ENCODE results near the gene TMEM263. TPM values are rescaled to one million over a fixed set of nuclear protein-coding genes. Genes with fewer than 3 reads are reported as not detected.
"Not testable (repeated sequence)": the region's sequence is repeated elsewhere in the genome, so short reads cannot be mapped to it uniquely, and the experiment has no call there.

TMEM263 gene
- total and polyA plus RNA-seq, 11 donors = 11.6 to 59.2 (median 36.3) TPM

DNA sequence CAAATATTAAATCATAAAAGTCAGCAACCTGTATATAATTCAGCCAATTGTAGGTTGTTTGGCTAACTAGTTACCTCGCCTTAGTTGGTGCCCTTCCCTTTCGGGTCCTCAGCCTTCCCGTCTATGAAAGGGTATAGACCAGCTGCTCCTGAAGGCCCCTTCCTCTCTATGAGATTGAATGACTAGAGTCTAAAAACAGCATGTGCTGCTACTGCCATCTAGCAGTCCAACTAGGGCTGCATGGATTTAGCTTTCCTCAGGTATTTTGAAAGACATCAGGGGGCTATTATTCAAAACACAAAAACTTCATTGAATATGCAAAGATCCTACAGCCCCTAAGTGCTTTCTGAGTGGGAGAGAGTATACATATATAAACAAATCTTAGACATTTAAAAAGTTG lies 37.0 kb upstream of the TMEM263 start:
- peak in 1 of 4 donors; percentile 46 for ATAC-seq
- 14 to 24% (median 20%) methylated on average over 3 of the region's 3 CpGs for WGBS, 4 donors

DNA sequence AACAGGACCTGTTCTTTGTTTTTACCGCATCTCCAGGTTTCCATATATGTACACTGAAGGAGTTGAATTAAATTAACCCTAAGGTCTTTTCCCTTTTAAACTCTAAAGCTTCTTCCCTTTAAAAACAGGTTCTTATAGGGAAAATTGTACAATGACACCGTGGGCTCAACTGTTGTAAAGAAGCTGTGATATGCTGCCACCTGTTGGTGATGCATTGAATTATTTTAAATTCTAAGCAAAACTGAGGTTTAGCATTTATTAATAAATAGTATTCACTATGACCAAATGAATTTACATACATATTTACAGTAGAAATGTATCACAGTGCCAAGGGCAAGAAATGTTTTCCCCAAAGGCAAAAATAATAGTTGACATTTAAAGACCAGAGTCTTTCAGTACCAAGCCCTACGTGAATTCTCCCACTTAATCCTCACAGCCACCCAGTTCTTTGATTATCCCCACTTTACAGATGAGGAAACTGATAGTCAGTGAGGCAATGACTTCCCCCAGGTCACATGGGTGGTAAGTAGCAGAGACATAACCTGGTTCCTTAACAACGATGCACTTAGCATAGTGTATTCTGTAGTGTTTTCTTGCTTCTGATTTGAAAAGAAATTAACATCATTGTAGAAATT lies 35.7 kb upstream of the TMEM263 start:
- peaks cover 0 to 6% (median 0%) of the 10 kb centered on the region in 12 donors for H3K4me1 ChIP-seq
- DNase-seq (no peak), ATAC-seq (no peak)
- no peak overlapping the region for H3K27ac ChIP-seq
- H3K4me3 ChIP-seq = no peak overlapping the region
- peaks cover 0 to 84% (median 0%) of the 10 kb centered on the region in 9 donors for H3K27me3 ChIP-seq
- intact Hi-C loops (cut with DNase I) = loop anchor here (2.0 to 10.0 kb wide), 6 partner anchors 235 to 535 kb away; no protein-coding TSS in a partner anchor
- TF ChIP-seq, protein P1, sequence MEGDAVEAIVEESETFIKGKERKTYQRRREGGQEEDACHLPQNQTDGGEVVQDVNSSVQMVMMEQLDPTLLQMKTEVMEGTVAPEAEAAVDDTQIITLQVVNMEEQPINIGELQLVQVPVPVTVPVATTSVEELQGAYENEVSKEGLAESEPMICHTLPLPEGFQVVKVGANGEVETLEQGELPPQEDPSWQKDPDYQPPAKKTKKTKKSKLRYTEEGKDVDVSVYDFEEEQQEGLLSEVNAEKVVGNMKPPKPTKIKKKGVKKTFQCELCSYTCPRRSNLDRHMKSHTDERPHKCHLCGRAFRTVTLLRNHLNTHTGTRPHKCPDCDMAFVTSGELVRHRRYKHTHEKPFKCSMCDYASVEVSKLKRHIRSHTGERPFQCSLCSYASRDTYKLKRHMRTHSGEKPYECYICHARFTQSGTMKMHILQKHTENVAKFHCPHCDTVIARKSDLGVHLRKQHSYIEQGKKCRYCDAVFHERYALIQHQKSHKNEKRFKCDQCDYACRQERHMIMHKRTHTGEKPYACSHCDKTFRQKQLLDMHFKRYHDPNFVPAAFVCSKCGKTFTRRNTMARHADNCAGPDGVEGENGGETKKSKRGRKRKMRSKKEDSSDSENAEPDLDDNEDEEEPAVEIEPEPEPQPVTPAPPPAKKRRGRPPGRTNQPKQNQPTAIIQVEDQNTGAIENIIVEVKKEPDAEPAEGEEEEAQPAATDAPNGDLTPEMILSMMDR (IDR thresholded peaks at IDR 0.05) = peak; percentile 68 to 91 (median 83)
- TF ChIP-seq POLR2A (IDR thresholded peaks at IDR 0.05) = no peak
- no peaks in the 10 kb centered on the region for H3K9me3 ChIP-seq
- 42 to 45% (median 43%) methylated on average over 4 of the region's 4 CpGs for WGBS, 4 donors
- no peaks in the 10 kb centered on the region for H3K36me3 ChIP-seq

More for the DNA sequence above, 37.0 kb upstream of the TMEM263 start:
- Histone ChIP-seq H3K27me3 (peaks cover 0 to 82% (median 0%) of the 10 kb centered on the region in 9 donors), H3K4me1 (no peaks in the 10 kb centered on the region), H3K4me3 (no peak overlapping the region), H3K27ac (no peak overlapping the region), H3K36me3 (no peaks in the 10 kb centered on the region), H3K9me3 (no peaks in the 10 kb centered on the region)
- no peak for TF ChIP-seq POLR2A (IDR thresholded peaks at IDR 0.05)
- TF ChIP-seq, protein P1 (IDR thresholded peaks at IDR 0.05) = peak; percentile 12 to 54 (median 38)
- intact Hi-C loops (cut with DNase I) = loop anchor here in 6 of 10 donors (2.0 to 10.0 kb wide), 5 partner anchors 234 to 534 kb away; no protein-coding TSS in a partner anchor
- DNase-seq = no peak

DNA sequence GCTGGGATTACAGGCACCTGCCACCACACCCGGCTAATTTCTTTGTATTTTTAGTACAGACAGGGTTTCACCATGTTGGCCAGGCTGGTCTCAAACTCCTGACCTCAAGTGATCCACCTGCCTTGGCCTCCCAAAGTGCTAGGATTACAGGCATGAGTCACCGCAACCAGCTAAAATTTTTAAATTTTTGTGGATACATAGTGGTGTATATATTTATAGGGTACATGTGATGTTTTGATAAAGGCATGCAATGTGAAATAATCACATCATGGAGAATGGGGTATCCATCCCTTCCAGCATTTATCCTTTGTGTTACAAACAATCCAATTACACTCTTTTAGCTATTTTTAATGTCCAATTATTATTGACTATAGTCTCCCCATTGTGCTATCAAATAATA lies 33.7 kb upstream of the TMEM263 start:
- H3K4me3 ChIP-seq, ATAC-seq, H3K4me1 ChIP-seq, H3K36me3 ChIP-seq, H3K27ac ChIP-seq, DNase-seq, H3K9me3 ChIP-seq: not testable (repeated sequence)
- 75 to 86% (median 85%) methylated on average over 2 of the region's 2 CpGs for WGBS, 4 donors
- intact Hi-C loops (cut with DNase I) = loop anchor here in 5 of 10 donors (2.0 to 5.0 kb wide), 4 partner anchors 240 to 537 kb away; no protein-coding TSS in a partner anchor
- H3K27me3 ChIP-seq = peaks cover 0 to 75% (median 0%) of the 10 kb centered on the region in 9 donors

DNA sequence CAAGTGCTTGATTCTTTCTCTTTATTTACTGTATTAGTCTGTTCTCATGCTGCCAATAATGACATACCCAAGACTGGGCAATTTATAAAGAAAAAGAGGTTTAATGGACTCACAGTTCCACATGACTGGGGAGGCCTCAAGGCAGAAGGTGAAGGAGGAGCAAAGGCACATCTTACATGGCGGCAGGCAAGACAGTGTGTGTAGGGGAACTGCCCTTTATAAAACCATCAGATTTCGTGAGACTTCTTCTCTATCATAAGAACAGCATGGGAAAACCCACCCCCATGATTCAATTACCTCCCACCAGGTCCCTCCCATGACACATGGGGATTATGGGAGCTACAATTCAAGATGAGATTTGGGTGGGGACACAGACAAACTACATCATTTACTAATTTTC lies 32.1 kb upstream of the TMEM263 start:
- not testable (repeated sequence) for DNase-seq, H3K27ac ChIP-seq, H3K4me1 ChIP-seq, H3K36me3 ChIP-seq, H3K9me3 ChIP-seq, H3K4me3 ChIP-seq, ATAC-seq
- peaks cover 0 to 77% (median 0%) of the 10 kb centered on the region in 9 donors for H3K27me3 ChIP-seq
- intact Hi-C loops (cut with DNase I) = loop anchor here in 2 of 10 donors (5.0 kb wide), 2 partner anchors 241 to 536 kb away; no protein-coding TSS in a partner anchor
- 87 to 96% (median 89%) methylated on average over 2 of the region's 2 CpGs for WGBS, 4 donors

DNA sequence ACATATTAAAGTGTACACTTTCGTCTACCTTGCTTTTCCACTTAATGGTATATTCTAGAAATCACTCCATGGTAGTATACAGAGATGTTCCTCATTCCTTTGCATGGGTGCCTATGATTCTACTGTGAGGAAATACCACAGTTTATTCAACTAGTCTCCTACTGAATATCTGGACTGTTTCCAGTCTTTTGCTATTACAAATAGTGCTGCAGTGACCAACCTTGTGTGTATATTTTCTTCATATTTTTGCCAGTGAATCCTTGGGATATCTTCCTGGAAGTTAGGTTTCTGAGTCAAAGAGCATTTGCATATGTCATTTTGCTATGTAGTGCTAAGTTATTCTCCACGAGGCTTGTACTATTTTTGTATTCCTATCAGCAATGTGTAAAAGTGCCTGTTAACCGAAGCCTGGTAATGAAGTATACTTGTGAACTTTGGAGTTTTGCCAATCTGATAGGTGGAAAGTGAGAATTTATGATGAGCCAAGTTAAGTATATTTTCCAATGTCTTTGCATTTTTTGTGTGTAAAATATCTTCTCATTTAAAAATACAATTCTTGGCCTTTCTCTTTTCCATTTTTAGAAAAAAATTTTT lies 31.3 kb upstream of the TMEM263 start:
- TF ChIP-seq POLR2A (IDR thresholded peaks at IDR 0.05) = no peak
- TF ChIP-seq, protein P1 (IDR thresholded peaks at IDR 0.05) = no peak
- no peak overlapping the region for H3K4me3 ChIP-seq
- peaks cover 0 to 77% (median 0%) of the 10 kb centered on the region in 9 donors for H3K27me3 ChIP-seq
- H3K27ac ChIP-seq = no peak overlapping the region
- 38 to 45% (median 39%) methylated on average over 3 of the region's 3 CpGs for WGBS, 4 donors
- ATAC-seq (no peak), DNase-seq (no peak)
- no peaks in the 10 kb centered on the region for H3K9me3 ChIP-seq
- H3K4me1 ChIP-seq = peaks cover 0 to 6% (median 0%) of the 10 kb centered on the region in 12 donors
- no peaks in the 10 kb centered on the region for H3K36me3 ChIP-seq
- intact Hi-C loops (cut with DNase I) = loop anchor here in 2 of 10 donors (5.0 kb wide), 2 partner anchors 242 to 537 kb away; no protein-coding TSS in a partner anchor
